ENCODE data around the gene DNM3.

DNM3 gene

DNA sequence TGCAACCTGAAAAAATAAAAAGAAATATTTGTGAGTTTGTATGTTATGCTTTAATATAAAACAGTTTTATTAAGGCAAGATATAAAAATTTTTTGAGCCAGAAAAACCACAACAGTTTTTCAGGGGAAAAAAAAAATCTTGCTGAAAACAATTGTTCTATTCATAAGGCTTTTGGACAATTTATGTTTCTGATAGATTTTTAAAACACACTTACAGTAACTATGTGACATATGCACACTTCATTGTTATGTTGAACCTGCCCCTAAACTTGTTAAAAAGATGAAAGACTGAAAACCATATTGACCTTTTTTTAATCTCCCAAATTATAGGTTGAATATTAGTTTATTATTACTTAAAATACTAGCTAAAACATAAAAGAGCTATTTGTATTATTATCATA is 299.3 kb downstream of the DNM3 start:
- DNase-seq (ENCODE audit: low read depth) = no peak
- H3K4me3 ChIP-seq (replicated peaks; ENCODE audit: low read depth, low read length) = peak overlapping the region; percentile 80
- TF ChIP-seq CTCF (IDR thresholded peaks at IDR 0.05; ENCODE audit: low read length, missing control alignments) = no peak

GRCh38 chr1:172141341-172141881 is 300.1 kb downstream of the DNM3 start:
- DNase-seq (ENCODE audit: low read depth) = no peak
- TF ChIP-seq CTCF (IDR thresholded peaks at IDR 0.05; ENCODE audit: low read length, missing control alignments) = no peak
- peak overlapping the region; percentile 80 for H3K4me3 ChIP-seq (replicated peaks; ENCODE audit: low read depth, low read length)

- DNase-seq (ENCODE audit: low read depth) = no peak
- no peak for TF ChIP-seq CTCF (IDR thresholded peaks at IDR 0.05; ENCODE audit: low read length, missing control alignments)
- peak overlapping the region; percentile 80 for H3K4me3 ChIP-seq (replicated peaks; ENCODE audit: low read depth, low read length)
These were observed 301.0 kb downstream of the DNM3 start for GRCh38 chr1:172142324-172142723.

DNA sequence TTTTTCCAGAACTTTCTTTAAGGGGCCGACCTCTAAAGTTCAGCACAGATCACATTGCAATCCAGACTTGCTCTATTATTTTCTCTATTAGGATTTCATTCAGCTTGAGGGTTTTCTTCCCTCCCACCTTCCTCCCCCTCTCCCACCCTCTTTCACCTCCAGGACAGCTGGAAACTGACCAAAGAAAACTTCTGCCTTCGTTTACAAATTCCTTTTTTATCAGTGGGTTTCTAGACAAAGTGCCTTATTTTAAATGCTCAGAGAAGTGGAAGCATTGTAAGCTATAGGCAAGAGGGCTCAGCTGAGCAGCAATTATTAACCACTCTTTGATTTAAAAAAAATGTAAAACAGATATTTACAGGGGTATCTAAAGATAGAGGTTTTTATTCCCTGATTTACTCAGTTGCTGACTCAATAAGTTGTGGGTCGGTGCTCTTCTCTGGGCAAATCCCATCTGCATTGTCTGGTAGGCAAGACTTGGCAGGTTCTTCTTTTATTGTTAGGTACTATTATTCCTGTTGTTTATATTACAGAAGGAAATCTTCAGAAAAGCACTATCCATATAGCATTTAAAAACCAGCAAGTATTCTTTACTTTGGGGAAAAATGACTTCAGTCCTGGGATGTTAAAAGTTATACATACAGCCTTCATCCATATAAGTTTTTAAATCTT is 302.2 kb downstream of the DNM3 start:
- H3K4me3 ChIP-seq (replicated peaks; ENCODE audit: low read depth, low read length) = peak overlapping the region; percentile 80

GRCh38 chr1:172144445-172145061 is 303.3 kb downstream of the DNM3 start:
- DNase-seq (ENCODE audit: low read depth) = peak; percentile 97
- no peak for TF ChIP-seq CTCF (IDR thresholded peaks at IDR 0.05; ENCODE audit: low read length, missing control alignments)
- H3K4me3 ChIP-seq (replicated peaks; ENCODE audit: low read depth, low read length) = peak overlapping the region; percentile 80

More for the DNA sequence above, 302.2 kb downstream of the DNM3 start:
- peak; percentile 92 for DNase-seq (ENCODE audit: low read depth)
- TF ChIP-seq CTCF (IDR thresholded peaks at IDR 0.05; ENCODE audit: low read length, missing control alignments) = no peak

DNA sequence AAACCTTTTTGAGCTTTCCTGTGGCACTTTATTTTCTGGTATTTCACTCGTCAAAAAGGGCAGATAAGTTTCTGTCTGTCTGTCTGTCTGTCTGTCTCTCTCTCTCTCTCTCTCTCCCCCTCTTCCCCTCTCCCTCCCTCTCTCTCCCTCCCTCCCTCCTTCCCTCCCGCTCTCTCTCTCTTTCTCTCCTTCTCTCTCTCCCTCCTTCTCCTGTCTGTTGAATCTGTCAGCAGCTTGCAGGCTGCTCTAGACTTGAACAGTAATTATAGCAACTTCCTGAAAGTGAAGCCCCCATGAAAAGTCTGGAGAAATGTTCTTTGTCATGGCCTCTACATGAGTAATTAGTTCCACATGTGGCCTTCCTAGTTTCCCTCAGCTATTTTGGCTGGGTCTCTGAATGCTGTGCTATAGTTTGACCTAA is 303.9 kb downstream of the DNM3 start:
- DNase-seq (ENCODE audit: low read depth) = peak; percentile 70

More for the DNA sequence above, 303.9 kb downstream of the DNM3 start:
- TF ChIP-seq CTCF (IDR thresholded peaks at IDR 0.05; ENCODE audit: low read length, missing control alignments) = no peak
- H3K4me3 ChIP-seq (replicated peaks; ENCODE audit: low read depth, low read length) = peak overlapping the region; percentile 80
